Esophagus muscularis mucosa (tissue), 3 donors: ENCODE measurements around the gene MAGI2.

Source experiments
- CTCF ChIP-seq, 3 experiments: fragments of 200-600 bp in 2 of 3; fragments of 450-650 bp in 1 of 3; sonication (generic) in 2 of 3; IDR thresholded peaks; one replicate each; pipeline ENCODE4 v1.5.1; 2017 to 2019; ENCODE audit warnings: antibody characterized with exemption in 3 of 3, mild to moderate bottlenecking in 2 of 3, moderate library complexity in 1 of 3
- POLR2A ChIP-seq: fragments of 450-650 bp; IDR thresholded peaks from one replicate; pipeline ENCODE4 v1.6.1; 2017; ENCODE audit warnings: antibody characterized with exemption, moderate library complexity, mild to moderate bottlenecking, low read depth
- POLR2AphosphoS5 ChIP-seq, 2 donors: sonication (generic); formaldehyde crosslinking; IDR thresholded peaks; one replicate each; pipeline ENCODE4 v1.6.1; 2017; ENCODE audit warnings: antibody characterized with exemption in 2 of 2

GRCh38 chr7:78675511-78675910 is 778.0 kb downstream of the MAGI2 start:
- no peak for TF ChIP-seq CTCF (IDR thresholded peaks at IDR 0.05)
- TF ChIP-seq POLR2A: no peak
- TF ChIP-seq POLR2AphosphoS5 (IDR thresholded peaks at IDR 0.05): no peak
